HG03457 (cell line): ENCODE measurements around the gene EGFL7.
"Not testable (repeated sequence)": the region's sequence is repeated elsewhere in the genome, so short reads cannot be mapped to it uniquely, and the experiment has no call there.

Experiments
- ATAC-seq: cut with Tn5 transposase; IDR thresholded peaks from one replicate; pipeline ENCODE4 v1.9.1; 2021; ENCODE audit warnings: moderate number of reproducible peaks; ENCODE audit not compliant: unreplicated experiment

The EGFL7 gene

DNA sequence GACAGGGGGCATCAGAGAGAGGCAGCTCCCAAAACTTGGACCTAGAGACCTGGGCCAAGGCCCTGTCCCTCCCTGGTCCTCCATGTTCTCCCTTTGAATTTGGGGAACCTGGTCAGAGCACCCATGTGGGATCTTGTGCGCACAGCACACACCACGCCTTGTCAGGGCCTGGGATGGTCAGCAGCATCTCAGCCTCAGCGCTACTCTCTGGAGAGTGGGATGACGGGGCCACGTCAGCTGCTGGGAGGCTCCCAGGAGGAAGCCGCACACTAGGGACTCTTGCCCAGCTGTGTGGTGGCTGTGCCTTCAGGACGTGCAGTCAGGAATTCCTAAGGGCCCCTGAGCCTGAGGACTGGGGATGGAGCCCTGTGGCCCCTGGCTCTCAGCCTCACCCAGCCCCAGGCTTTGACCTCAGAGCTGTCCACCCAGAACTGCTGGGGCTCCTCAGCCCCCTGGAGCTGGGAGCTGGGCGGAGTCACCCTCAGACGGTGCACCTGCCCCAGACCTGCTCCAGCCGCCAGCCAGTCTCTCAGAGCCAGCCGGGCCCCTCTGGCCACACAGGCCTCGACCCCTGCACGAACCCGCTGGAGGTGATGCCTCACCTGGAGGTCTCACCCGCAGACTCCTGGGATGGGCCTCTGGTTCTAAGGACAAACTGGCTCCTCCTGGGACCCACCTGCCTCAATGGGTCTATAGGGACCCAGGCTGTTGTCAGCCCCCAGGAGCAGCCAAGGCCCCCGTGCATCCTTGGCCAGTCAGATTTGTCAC is 38.3 kb upstream of the EGFL7 start:
- no peak for ATAC-seq

DNA sequence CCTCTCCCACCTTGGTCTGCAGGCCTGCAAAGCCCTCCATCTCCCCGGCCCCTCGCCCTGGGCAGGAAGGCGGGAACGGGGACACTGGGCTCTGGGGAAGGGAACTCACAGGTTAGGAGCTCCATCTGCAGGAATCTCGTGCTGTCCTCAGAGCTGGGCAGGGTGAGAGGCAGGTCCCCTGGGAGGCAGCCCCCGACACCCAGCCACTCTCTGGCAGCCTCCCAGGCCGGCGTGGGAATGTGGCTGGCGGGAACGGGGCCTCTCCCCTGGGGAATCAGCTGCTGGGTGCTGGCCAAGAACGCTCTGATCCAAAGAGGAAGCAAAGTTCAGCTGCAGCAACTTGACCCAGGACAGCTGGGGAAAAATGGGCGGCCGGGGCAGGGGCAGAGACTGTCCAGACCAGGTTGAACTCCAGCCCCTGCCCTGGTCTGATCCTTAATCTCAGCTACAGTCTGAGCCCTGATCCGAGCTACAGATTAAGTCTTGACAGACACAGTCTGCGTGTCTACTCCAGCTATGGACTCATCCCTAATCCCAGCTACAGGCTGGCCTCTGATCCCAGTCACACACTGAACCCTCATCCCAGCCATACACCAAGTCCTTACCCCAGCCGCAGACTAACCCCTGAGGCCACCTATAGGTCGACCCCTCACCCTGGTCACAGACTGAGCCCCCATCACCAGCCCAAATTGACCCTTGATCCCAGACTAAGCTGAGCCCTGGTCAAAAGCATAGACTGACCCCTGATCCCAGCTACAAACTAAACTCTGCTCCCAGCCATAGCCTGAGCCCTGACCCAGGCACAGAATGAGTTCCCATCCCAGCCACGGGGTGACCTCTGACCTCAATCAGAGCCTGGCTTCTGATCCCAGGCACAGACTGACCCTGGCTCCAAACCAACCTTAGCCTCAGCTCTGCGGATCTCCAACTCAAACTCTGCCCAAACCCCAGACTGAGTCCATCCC is 37.3 kb upstream of the EGFL7 start:
- ATAC-seq: no peak

DNA sequence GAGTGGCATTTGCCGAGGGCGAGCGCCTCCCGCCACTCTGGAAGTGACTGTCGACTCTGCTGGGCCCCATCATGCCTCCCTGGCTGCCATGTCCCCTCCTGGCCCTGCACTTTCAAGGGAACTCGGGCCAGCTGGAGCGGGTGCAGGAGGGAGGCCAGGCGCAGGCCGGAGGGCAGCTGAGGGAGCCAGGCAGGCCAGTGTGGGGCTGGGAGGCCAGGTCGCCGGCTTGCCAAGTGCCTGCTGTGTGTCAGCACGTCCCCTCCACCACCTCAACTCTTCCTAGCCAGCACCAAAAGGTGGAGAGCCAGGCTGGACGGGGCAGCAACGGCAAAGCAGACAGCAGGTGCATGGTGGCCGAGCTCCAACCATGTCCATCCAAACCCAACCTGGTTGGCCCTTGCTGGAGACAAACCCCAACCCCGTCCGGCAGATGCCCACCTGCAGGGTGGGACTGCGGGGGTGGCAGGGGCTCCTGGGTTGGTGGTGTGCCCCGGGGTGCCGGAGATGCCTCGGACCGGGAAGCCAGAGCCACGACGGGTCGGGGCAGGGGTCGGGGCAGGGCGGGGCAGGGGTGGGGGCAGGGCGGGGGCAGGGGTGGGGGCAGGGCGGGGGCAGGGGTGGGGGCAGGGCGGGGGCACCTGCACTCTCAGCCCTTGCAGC is 36.5 kb upstream of the EGFL7 start:
- ATAC-seq: no peak

DNA sequence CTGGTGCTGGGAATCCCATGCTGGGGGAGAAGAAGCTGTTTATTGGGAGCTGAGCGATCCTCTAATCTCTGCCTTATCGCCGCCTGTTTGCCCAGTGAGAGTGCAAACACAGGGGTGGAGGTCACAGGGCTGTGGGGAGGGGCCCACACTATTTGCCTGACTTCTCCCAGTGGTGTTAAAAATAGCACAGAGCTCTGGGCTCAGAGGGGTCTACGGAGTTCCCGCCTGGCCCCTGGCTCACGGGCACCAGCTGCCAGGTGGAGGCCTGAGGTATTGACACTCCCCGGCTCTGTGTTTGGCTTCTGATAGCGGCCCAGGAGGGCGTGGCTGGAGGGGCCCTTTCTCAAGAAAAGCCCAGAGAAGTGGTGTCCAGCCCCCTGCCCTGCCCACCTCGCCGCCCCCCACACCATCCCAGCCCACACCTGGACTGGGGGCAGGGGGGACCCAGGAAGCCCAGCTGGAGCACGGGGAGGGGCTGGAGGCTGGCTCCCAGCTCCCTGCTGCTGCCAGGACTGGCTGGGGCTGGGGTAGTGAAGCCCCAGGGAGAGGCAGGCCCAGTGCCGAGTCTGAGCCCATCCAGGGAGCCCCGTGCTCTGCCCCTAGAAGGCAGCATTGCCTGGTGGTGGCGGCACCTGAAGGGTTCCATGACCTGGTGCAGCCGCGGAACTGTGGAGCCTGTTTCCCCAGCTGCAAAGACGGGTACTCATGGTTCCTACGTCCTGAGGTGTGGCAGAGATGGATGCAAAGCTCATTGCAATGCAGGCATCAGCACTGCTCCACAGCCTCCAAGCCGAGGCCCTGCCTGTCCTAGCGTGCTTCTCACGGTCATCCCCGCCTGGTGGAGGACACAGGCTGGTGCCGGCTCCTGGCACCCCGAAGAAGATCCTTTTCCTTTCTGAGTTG is 35.7 kb upstream of the EGFL7 start:
- ATAC-seq: no peak

DNA sequence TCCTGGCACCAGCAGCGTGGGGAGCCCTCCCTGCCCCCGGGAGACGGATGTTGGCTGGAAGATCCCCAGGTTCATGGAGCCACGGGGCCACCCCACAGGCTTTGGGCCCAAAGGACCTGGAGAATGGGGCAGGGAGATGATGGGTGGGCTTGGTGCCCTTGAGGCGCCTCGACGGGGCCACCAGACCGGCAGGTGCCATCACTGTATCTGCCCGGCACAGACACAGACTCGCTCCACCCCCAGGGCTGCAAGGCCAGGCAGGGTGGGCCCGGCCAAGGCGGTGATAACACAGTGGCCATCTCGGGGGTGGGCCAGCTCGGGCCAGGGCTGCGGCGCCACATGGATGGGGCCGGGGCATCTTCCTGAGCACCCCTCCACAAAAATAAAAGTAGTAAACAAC is 35.0 kb upstream of the EGFL7 start:
- no peak for ATAC-seq

DNA sequence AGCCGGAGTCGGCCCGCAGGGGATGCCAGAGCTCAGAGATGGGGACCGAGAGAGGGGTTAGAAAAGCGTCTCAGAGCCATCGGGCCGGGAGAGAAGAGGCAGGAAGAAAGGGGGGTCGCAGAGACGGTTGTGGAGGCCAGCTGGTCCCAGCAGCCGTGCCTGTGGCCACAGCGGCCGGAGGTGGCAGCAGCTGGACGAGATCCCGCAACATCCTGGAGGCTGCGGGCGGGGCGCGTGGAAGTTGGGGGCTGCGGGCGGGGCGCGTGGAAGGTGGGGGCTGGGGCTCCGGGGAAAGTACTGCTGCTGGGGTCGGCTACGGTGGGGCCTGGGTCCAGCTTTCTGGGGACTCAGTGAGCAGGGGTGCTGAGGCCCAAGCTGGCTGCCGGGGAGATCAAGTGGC is 34.4 kb upstream of the EGFL7 start:
- ATAC-seq: no peak

DNA sequence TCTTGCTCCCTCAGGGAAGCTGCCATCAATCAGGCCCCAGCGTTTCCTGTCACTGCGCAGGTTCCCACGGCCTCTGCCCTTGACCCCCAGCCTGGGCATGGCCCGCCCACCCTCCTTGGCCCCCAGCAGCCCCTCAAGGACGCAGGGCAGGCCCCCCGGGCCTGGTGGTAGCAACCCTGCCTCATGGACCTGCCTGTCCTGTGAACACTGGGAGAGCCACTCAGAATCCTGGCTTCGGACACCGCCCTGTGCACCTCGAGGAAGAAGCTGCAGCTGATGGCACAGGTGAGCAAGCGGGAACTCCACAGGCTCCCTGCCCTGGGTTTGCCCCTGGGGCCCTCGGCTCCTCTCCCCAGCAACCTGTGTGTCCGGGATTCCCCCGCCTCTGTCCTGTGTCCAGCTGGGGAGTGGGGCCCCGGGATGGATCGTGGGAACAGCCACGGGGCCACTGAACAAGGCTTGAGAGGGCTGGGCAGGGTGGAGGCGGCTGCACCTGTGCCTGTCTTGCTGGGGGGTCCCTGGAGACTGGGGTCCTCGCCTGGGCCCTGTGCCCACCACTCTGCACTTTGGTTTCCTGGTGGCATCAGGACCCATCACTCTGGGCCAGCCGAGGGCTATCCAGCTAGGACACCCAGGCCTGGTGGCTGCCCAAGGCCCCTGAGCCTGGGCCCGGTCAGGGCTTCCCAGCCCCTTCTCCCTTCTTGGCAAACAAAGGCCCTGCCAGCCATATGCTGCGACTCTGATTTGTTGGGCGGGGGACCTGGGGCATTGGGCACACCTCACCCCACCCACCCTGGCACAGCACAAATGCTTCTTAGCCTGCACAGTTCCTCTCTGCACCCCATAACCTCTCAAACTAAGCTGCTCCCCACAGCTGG is 33.5 kb upstream of the EGFL7 start:
- ATAC-seq: no peak

DNA sequence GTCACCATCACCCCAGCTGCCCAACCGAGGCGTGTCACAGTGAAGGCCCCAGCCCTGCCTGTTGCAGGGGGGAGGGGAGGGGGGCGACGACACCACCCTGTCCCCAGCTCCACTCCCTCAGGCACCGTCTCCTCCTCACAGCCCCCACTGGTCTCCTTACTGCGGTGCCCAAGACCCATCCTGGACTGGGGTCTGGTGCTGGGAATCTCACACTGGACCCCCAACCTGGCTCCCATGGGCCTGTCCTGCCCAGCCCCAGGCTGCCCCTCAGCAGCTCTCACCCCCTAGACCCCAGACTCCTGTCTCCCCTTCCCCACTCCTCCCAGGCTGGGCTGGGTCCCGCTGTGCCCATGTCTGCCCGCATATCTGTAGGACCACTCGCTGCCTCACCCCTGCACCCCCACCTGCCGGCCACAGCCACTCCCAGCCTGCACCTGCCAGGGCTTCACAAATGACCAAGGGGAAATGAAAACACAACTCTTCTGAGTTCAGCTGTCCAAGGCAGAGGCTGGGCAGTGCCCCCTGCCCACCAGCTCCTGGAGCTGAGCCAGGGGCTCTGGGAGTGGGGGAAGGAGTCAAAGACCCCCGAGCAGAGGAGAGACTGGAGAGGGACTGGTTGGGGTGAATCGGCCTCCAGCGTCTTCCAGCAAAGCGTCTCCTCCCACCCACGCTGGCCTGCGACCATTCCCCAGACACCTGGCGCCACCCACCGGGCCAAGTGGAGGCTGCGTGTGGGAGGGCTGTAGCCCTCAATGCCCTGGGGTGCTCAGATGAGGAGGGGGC is 32.6 kb upstream of the EGFL7 start:
- ATAC-seq: no peak

DNA sequence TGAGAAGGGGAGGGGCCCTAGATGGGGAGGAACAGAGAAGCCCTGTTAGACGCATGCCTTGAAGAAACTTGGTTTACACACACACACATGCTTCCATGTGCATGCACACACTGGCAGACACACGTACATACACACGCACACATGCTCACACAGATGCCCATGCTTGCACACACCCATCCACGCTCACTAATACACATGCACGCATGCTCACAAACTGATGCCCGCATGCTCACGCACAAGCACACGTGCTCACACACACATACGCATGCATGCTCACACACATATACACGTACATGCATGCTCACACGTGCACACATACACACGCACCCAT is 32.1 kb upstream of the EGFL7 start:
- ATAC-seq: no peak

DNA sequence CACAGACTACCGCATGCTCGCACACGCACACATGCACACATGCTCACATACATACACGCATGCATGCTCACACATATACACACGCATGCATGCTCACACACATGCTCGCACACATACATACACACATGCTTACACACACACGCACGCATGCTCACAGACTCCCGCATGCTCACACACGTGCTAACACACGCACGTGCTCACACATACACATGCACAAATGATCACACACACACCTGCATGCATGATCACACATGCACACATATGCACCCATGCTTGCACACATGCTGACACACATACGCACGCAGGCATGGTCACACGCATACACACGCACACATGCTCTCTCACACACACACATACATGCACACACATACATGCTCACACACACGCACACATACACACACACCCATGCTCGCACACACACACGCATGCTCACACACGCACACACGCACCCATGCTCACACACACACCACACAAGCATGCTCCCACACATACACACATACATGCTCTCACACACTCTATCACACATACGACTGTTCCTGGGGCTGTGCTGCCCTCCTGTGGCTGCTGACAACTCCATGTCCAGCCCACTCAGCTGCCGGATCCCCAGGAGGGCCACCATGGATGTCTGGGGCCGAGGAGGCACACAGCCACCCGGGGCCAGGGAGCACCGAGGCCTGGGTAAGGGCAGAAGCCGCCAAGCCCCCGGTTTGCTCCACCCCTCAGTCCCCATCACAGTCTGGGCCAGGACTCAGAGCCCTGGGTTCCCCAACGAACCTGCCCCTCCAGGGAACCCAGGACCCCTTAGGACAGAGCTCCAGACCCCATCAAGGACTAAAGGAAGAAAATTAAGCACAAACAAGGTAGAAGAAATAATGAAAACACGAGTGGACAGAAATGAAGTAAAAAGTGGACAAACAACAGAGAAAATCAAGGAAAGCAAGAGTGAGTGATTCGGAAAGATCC is 31.4 kb upstream of the EGFL7 start:
- no peak for ATAC-seq

DNA sequence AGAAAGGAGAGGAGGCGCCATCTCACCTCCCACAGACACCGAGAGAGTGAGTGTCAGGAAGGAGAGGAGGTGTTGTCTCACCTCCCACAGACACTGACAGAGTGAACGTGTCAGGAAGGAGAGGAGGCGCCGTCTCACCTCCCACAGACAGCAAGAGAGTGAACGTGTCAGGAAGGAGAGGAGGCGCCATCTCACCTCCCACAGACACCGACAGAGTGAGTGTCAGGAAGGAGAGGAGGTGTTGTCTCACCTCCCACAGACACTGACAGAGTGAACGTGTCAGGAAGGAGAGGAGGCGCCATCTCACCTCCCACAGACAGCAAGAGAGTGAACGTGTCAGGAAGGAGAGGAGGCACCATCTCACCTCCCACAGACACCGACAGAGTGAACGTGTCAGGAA is 30.6 kb upstream of the EGFL7 start:
- ATAC-seq: not testable (repeated sequence)

DNA sequence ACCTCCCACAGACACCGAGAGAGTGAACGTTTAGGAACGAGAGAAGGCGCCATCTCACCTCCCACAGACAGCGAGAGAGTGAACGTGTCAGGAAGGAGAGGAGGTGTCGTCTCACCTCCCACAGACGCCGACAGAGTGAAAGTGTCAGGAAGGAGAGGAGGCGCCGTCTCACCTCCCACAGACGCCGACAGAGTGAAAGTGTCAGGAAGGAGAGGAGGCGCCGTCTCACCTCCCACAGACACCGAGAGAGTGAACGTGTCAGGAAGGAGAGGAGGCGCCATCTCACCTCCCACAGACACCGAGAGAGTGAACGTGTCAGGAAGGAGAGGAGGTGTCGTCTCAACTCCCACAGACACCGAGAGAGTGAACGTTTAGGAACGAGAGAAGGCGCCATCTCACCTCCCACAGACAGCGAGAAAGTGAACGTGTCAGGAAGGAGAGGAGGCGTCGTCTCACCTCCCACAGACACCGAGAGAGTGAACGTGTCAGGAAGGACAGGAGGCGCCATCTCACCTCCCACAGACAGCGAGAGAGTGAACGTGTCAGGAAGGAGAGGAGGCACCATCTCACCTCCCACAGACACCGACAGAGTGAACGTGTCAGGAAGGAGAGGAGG is 30.1 kb upstream of the EGFL7 start:
- not testable (repeated sequence) for ATAC-seq

DNA sequence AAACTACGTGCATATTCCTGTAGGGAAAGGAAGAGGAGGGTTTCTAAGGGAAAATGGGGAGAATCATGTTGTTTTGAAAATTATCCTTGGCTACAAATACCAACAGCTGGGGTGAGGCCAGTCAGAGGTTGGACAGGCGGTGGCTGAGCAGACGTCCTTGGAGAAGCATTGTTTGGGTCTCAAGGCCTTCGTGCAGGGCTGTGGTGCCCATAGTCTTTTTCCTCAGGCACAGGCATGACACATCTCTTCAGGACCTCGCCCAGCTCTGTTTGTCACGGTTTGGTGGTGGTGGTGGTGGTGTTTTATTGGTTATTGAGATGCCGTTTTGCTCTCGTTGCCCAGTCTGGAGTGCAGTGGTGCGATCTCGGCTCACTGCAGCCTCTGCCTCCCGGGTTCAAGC is 27.8 kb upstream of the EGFL7 start:
- ATAC-seq: no peak

DNA sequence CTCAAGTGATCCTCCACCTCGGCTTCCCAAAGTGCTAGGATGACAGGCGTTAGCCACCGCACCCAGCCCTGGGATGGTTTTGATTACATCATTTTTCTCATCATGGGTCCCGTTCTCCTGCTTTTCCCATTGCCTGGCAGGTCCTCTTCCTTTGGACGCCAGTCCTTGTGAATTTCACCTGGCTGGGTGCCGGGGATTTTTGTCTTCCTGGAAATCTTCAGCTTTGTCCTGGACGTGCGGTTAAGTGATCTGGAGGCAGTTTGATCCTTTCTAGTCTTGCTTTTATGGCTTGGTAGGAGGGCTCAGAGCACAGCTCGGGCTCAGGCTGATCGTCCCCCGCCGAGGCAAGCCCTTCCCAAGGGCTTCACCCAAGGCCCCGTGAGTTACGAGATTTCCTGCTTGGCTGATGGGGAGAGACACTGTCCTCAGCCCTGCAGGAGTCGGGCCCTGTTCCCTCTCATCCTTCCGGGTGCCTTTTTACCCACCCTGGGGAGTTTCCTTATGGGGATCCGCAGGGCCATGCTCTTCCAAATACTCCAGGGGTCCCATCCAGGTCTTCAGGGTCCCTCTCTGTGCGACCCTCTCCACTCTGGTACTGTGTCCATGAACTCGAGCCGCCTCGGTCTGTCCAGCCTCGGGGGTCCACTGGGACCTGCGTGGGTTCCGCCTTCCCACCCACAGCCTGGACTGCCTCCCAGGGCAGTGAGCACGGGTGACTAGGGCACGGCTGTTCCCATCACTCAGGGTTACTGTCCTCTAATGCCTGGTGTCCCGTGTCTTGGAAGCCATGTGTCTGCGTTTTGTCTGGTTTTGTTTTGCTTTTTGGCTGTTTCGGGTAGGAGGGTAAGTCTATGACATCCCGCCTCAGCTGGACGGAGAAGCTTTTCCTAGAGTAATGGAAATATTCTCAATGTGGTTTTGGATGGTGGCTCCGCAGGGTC is 22.3 kb upstream of the EGFL7 start:
- no peak for ATAC-seq

DNA sequence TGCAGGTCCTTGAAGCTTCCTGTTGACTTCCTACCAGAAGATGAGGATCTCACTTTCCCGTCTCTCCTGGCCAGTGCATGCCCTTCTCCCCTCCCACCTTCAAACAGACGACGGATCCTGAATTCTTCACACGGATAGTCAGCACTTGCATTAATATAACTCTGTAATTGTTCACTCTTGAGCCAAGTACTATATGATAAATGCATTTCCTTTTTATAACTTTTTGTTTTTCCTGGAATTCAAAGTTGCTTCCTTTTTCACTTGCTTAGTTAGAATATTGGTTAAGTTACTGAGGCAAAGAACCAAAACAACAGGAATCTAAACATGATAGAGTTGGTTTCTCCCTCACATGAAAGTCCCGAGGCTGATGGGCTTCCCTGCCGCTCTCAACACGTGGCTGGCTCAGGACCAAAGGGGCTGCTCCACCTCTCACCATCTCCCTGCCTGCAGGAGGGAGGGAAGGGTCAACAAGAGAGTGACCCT is 20.2 kb upstream of the EGFL7 start:
- ATAC-seq: no peak
